Ectodermal cell (in vitro differentiated cells): ENCODE data around the gene RBM3.

Source experiments
- H3K27ac ChIP-seq: 2 replicates; pipeline ENCODE4 v1.7.0; 2013; ENCODE audit warnings: mild to moderate bottlenecking, low read depth, low read length; ENCODE audit not compliant: insufficient read depth, poor library complexity, severe bottlenecking
- H3K27me3 ChIP-seq: 2 replicates; pipeline ENCODE4 v1.7.0; 2013; ENCODE audit warnings: mild to moderate bottlenecking, low read length; ENCODE audit not compliant: insufficient read depth, control insufficient read depth, poor library complexity, severe bottlenecking
- H3K36me3 ChIP-seq: one replicate; pipeline ENCODE4 v1.7.0; 2013; ENCODE audit warnings: low read length; ENCODE audit not compliant: control insufficient read depth, insufficient read depth
- H3K4me1 ChIP-seq: one replicate; pipeline ENCODE4 v1.7.0; 2013; ENCODE audit warnings: low read length; ENCODE audit not compliant: control insufficient read depth, insufficient read depth
- H3K4me3 ChIP-seq: 2 replicates; pipeline ENCODE4 v1.7.0; 2013; ENCODE audit warnings: low read depth, low read length, control low read depth; ENCODE audit not compliant: insufficient read depth
- H3K9me3 ChIP-seq: 2 replicates; pipeline ENCODE4 v1.7.0; 2013; ENCODE audit warnings: mild to moderate bottlenecking, low read length, moderate library complexity; ENCODE audit not compliant: control insufficient read depth
- WGBS, 2 experiments: methylation state at CpG; one replicate each; pipeline ENCODE4 v1.1.7; 2013; ENCODE audit warnings: missing lambda C conversion rate in 2 of 2; 5-methylcytosine and 5-hydroxymethylcytosine counted together

RBM3 gene

GRCh38 chrX:48616576-48616975, 42.3 kb downstream of the RBM3 start:
- Histone ChIP-seq H3K27me3 (no peaks in the 10 kb centered on the region), H3K9me3 (no peaks in the 10 kb centered on the region), H3K36me3 (no peaks in the 10 kb centered on the region), H3K4me3 (no peak overlapping the region), H3K27ac (no peak overlapping the region), H3K4me1 (no peaks in the 10 kb centered on the region)
- 60 to 64% methylated on average over 5 of the region's 5 CpGs for WGBS, 2 experiments

GRCh38 chrX:48617542-48618340, 43.5 kb downstream of the RBM3 start:
- H3K9me3 ChIP-seq: no peaks in the 10 kb centered on the region
- H3K36me3 ChIP-seq: no peaks in the 10 kb centered on the region
- 84 to 87% methylated on average over 8 of the region's 8 CpGs for WGBS, 2 experiments
- H3K4me3 ChIP-seq: no peak overlapping the region
- H3K4me1 ChIP-seq: no peaks in the 10 kb centered on the region
- H3K27ac ChIP-seq: no peak overlapping the region
- H3K27me3 ChIP-seq: no peaks in the 10 kb centered on the region

GRCh38 chrX:48626401-48627298, 52.4 kb downstream of the RBM3 start:
- H3K27me3 ChIP-seq: no peaks in the 10 kb centered on the region
- no peak overlapping the region for H3K27ac ChIP-seq
- H3K36me3 ChIP-seq: no peaks in the 10 kb centered on the region
- WGBS, 2 experiments: 81 to 98% methylated on average over 3 to 4 of the region's 5 CpGs
- H3K4me3 ChIP-seq: no peak overlapping the region
- H3K4me1 ChIP-seq: no peaks in the 10 kb centered on the region
- H3K9me3 ChIP-seq: no peaks in the 10 kb centered on the region
